GM19035 (cell line): Measurements from ENCODE around the gene MAN1C1.
"Not testable (repeated sequence)": the region's sequence is repeated elsewhere in the genome, so short reads cannot be mapped to it uniquely, and the experiment has no call there.

Experiments used
- ATAC-seq: cut with Tn5 transposase; IDR thresholded peaks from one replicate; pipeline ENCODE4 v1.9.1; 2021; ENCODE audit not compliant: unreplicated experiment

MAN1C1 gene

GRCh38 chr1:25653558-25653957 is 37.0 kb downstream of the MAN1C1 start:
- no peak for ATAC-seq

- no peak for ATAC-seq
These were observed 37.6 kb downstream of the MAN1C1 start for GRCh38 chr1:25654109-25654660.

- no peak for ATAC-seq
These were observed 40.7 kb downstream of the MAN1C1 start for GRCh38 chr1:25657121-25657882.

- no peak for ATAC-seq
These were observed 41.5 kb downstream of the MAN1C1 start for GRCh38 chr1:25657883-25658760.

GRCh38 chr1:25658791-25659431 is 42.3 kb downstream of the MAN1C1 start:
- no peak for ATAC-seq

GRCh38 chr1:25661043-25661815 is 44.6 kb downstream of the MAN1C1 start:
- no peak for ATAC-seq

- ATAC-seq, result no peak
These were observed 45.5 kb downstream of the MAN1C1 start for GRCh38 chr1:25662061-25662460.

GRCh38 chr1:25662959-25663358 is 46.4 kb downstream of the MAN1C1 start:
- not testable (repeated sequence) for ATAC-seq

- no peak for ATAC-seq
These were observed 48.0 kb downstream of the MAN1C1 start for GRCh38 chr1:25664357-25665199.

- no peak for ATAC-seq
These were observed 49.9 kb downstream of the MAN1C1 start for GRCh38 chr1:25666460-25666859.

- ATAC-seq, result no peak
These were observed 52.5 kb downstream of the MAN1C1 start for GRCh38 chr1:25668931-25669573.

GRCh38 chr1:25669781-25670567 is 53.4 kb downstream of the MAN1C1 start:
- ATAC-seq, result no peak

GRCh38 chr1:25671929-25672328 is 55.3 kb downstream of the MAN1C1 start:
- no peak for ATAC-seq

- ATAC-seq, result no peak
These were observed 56.3 kb downstream of the MAN1C1 start for GRCh38 chr1:25672763-25673409.

- ATAC-seq, result no peak
These were observed 56.9 kb downstream of the MAN1C1 start for GRCh38 chr1:25673456-25673855.

- ATAC-seq, result no peak
These were observed 57.6 kb downstream of the MAN1C1 start for GRCh38 chr1:25673962-25674806.

GRCh38 chr1:25674807-25675084 is 58.2 kb downstream of the MAN1C1 start:
- no peak for ATAC-seq
